ENCODE data around the gene EPRS1. TPM values are rescaled to one million over a fixed set of nuclear protein-coding genes. Genes with fewer than 3 reads are reported as not detected.

Gene EPRS1
- 10 to 100 TPM; 38.3 to 91.3 (median 65.3) TPM for total RNA-seq
- polyA plus RNA-seq, result 10 to 100 TPM; 35.1 to 50.0 TPM
- long read RNA-seq, donor 1, full-length matches to known transcripts, result 4 of 89 reads
- long read RNA-seq, donor 1, partial matches to known transcripts, result 82 of 89 reads
- long read RNA-seq, donor 1, other reads (novel, unspliced or antisense), result 3 of 89 reads
- long read RNA-seq, donor 2, full-length matches to known transcripts, result 2 of 353 reads
- long read RNA-seq, donor 2, partial matches to known transcripts, result 340 of 353 reads
- long read RNA-seq, donor 2, other reads (novel, unspliced or antisense), result 11 of 353 reads
- long read RNA-seq, donor 3, full-length matches to known transcripts, result 3 of 112 reads
- long read RNA-seq, donor 3, partial matches to known transcripts, result 106 of 112 reads
- long read RNA-seq, donor 3, other reads (novel, unspliced or antisense), result 3 of 112 reads

DNA sequence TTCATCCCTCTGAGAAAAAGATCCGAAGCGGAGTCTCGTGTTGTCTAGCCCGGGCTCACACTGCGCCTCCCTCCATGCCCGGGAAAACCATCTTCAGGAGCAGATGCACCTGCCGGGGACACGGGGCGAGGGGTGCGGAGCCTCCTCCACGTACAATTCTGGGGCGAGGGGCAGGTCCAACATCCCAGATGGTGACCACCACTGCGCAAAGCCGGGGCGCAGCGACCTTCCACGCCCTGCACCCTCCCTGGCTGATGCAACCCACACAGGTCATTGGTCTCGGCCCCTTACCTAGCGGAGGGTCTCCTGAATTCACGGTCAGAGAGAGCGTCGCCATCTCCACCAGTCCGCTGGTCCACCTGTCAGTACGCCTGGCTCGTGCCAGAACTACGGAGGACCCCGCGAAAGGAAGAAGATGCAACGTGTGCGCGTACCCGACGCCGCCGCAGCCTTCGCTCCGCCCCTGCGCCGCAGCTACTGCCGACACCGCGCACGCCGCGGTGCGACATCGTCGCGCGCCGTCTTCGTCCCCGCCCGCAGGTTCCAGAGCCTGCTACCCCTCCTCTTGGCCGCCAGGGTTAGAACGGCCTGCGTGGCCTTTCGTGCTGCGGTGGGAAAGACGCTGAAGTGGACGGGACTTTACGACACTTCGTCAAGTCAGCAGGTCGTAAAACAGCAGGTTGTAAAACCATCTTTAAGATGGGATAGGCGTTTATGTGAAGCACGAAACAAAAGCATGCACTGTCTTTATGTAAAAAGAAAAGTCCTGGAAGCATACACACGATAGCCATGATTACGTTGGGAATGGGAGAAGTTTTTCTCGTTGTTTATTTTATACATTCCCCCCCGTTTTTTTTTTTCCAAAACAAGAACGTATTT is at the start of gene EPRS1:
Gene EPRS1 (minus strand): TSS at position 454 of the 879 bp plus-strand sequence. CDS start 117 bp downstream, at position 337.
- Histone ChIP-seq H3K4me3 (peak within 1 kb of the TSS; percentile 51 to 97 (median 84)), H3K27ac (peak within 1 kb of the TSS; percentile 71 to 90 (median 84)), H3K9me3 (no peaks in the 10 kb centered on the region), H3K4me1 (peaks cover 0 to 32% (median 10%) of the 10 kb centered on the region in 12 donors), H3K36me3 (peaks cover 0 to under 1% (median 0%) of the 10 kb centered on the region in 9 donors), H3K27me3 (no peaks in the 10 kb centered on the region)
- TF ChIP-seq POLR2A (IDR thresholded peaks at IDR 0.05), result peak in 1 of 2 donors; percentile 68
- TF ChIP-seq, protein P1, sequence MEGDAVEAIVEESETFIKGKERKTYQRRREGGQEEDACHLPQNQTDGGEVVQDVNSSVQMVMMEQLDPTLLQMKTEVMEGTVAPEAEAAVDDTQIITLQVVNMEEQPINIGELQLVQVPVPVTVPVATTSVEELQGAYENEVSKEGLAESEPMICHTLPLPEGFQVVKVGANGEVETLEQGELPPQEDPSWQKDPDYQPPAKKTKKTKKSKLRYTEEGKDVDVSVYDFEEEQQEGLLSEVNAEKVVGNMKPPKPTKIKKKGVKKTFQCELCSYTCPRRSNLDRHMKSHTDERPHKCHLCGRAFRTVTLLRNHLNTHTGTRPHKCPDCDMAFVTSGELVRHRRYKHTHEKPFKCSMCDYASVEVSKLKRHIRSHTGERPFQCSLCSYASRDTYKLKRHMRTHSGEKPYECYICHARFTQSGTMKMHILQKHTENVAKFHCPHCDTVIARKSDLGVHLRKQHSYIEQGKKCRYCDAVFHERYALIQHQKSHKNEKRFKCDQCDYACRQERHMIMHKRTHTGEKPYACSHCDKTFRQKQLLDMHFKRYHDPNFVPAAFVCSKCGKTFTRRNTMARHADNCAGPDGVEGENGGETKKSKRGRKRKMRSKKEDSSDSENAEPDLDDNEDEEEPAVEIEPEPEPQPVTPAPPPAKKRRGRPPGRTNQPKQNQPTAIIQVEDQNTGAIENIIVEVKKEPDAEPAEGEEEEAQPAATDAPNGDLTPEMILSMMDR (IDR thresholded peaks at IDR 0.05), result peak; percentile 63 to 94 (median 73)
- WGBS, 4 donors, result 0 to 2% (median 0%) methylated on average over 25 to 71 of the region's 71 CpGs
- intact Hi-C loops (cut with DNase I), result loop anchor here in 4 of 10 donors (2.0 to 5.0 kb wide), 3 partner anchors 41 to 49 kb away; partner anchors contain the start of genes IARS2 (in 3 of the 4) and BPNT1 (in 1 of the 4)
- DNase-seq (peak; percentile 95 to 97 (median 96)), ATAC-seq (peak; percentile 98 to 100 (median 100))

DNA sequence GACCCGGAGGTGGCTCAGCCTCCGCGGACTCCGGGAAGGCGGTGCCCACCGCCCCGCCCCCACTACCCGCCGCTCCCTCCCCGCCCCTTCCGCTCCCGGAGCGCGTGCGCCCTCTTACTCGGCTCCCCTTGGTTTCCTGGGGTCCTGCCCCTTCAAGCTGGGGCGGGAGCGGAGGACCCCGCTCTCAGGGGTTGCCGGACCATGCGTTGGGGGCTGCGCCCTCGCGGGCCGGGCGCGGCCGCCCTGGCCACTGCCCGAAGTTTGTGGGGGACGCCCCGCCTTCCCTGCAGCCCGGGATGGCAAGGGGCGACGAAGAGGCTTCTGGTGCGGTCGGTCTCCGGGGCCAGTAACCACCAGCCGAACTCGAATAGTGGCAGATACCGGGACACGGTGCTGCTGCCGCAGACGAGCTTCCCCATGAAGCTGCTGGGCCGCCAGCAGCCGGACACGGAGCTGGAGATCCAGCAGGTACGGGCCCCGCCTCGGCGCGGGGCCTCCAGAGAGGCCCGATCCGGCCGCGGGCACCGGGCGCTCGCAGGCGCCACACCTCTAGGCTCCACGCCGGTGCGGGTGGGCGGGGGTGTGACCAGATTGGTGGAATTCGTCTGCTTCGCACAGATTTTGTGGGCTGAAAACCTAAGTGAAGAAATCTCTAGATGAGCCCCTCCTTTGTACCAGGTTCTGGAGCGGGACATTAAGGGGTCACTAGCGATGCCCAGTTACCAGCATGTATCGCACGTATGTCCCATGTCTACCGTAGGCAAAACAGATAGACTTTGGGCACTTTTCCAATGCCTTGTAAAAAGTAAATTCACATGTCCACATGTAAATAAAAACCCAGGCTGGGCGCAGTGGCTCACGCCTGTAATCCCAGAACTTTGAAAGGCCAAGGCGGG is 48.0 kb upstream of the EPRS1 start, which contains the start of gene IARS2:
Gene IARS2 (plus strand): TSS at position 117 of the 896 bp plus-strand sequence. CDS start 85 bp downstream, at position 202.
- Histone ChIP-seq H3K36me3 (peaks cover 0 to 35% (median 26%) of the 10 kb centered on the region in 9 donors), H3K9me3 (no peaks in the 10 kb centered on the region), H3K27ac (peak within 1 kb of the TSS in 11 of 12 donors; percentile 68 to 90 (median 88)), H3K4me1 (peaks cover 0 to 22% (median 14%) of the 10 kb centered on the region in 12 donors), H3K4me3 (peak within 1 kb of the TSS; percentile 70 to 99 (median 90)), H3K27me3 (no peaks in the 10 kb centered on the region)
- TF ChIP-seq, protein P1 (IDR thresholded peaks at IDR 0.05), result no peak
- TF ChIP-seq POLR2A (IDR thresholded peaks at IDR 0.05), result no peak
- peak; percentile 79 to 97 (median 96) for ATAC-seq
- intact Hi-C loops (cut with DNase I), result loop anchor here in 3 of 10 donors (2.0 to 5.0 kb wide), 2 partner anchors 47 kb away; partner anchors contain the start of gene EPRS1 (in 3 of the 3)
- peak; percentile 90 to 94 (median 91) for DNase-seq
- WGBS, 4 donors, result 2 to 6% (median 4%) methylated on average over 21 to 73 of the region's 73 CpGs

DNA sequence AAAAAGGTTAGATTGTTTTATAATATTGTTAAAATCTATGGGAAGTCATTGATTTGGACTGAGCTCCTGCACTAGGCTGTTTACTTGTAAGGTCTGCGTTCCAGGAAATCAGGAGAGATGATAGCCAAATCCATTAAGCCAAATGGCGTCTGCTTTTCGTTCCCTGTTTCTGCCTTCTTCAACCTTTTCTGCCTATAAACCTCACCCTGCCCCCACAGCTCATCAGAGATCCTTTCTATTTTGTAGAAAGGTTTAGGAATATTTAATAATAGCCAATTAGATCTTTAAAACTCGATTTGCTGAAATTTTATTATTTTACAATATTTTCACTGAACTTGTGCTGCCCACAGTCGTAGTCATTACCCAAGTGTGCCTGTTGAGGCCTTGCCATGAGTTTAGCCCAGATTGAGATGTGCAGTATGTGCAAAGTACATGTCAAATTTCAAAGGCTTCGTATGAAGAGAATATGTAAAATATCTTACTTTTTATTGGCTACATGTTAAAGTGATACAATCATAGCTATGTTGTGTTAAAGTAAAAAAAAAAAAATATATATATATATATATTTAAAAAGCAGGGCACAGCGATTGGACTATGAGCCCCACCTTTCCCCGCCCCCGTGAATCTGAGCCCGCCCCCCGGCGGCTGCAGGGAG is 47.2 kb upstream of the EPRS1 start:
- 21 to 25% (median 22%) methylated on average over 12 of the region's 12 CpGs for WGBS, 4 donors
- intact Hi-C loops (cut with DNase I), result loop anchor here in 3 of 10 donors (2.0 to 5.0 kb wide), 2 partner anchors 46 to 47 kb away; partner anchors contain the start of gene EPRS1 (in 3 of the 3)
- no peaks in the 10 kb centered on the region for H3K9me3 ChIP-seq
- peaks cover 0 to 28% (median 14%) of the 10 kb centered on the region in 12 donors for H3K4me1 ChIP-seq
- no peak for DNase-seq
- peaks cover 0 to 27% (median 19%) of the 10 kb centered on the region in 9 donors for H3K36me3 ChIP-seq
- peak overlapping the region; percentile 70 to 99 (median 90) for H3K4me3 ChIP-seq
- H3K27ac ChIP-seq, result peak overlapping the region in 7 of 12 donors; percentile 79 to 89 (median 88)
- no peaks in the 10 kb centered on the region for H3K27me3 ChIP-seq
- no peak for ATAC-seq
- TF ChIP-seq, protein P1 (IDR thresholded peaks at IDR 0.05), result no peak
- TF ChIP-seq POLR2A (IDR thresholded peaks at IDR 0.05), result no peak
